T-helper 2 cell treated with Interferon-gamma antibody and Interleukin-4, amounts not matched to agents 100 ng/mL and 5 ng/mL, for 36 hours (primary cell): ENCODE measurements around the gene PKP1. TPM values are rescaled to one million over a fixed set of nuclear protein-coding genes. Genes with fewer than 3 reads are reported as not detected.
"Not testable (repeated sequence)": the region's sequence is repeated elsewhere in the genome, so short reads cannot be mapped to it uniquely, and the experiment has no call there.

Experiments
- intact Hi-C: fragments of 100-400 bp; cut with micrococcal nuclease; formaldehyde crosslinking; loops from one replicate; pipeline ENCODE4 v1.15.1; 2023
- total RNA-seq: library from RNA; stranded (reverse); gene quantifications from 2 replicates; pipeline ENCODE4 v1.2.3, GENCODE V29; 2022

PKP1 gene, protein sequence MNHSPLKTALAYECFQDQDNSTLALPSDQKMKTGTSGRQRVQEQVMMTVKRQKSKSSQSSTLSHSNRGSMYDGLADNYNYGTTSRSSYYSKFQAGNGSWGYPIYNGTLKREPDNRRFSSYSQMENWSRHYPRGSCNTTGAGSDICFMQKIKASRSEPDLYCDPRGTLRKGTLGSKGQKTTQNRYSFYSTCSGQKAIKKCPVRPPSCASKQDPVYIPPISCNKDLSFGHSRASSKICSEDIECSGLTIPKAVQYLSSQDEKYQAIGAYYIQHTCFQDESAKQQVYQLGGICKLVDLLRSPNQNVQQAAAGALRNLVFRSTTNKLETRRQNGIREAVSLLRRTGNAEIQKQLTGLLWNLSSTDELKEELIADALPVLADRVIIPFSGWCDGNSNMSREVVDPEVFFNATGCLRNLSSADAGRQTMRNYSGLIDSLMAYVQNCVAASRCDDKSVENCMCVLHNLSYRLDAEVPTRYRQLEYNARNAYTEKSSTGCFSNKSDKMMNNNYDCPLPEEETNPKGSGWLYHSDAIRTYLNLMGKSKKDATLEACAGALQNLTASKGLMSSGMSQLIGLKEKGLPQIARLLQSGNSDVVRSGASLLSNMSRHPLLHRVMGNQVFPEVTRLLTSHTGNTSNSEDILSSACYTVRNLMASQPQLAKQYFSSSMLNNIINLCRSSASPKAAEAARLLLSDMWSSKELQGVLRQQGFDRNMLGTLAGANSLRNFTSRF
- total RNA-seq: not detected in 2 replicates

DNA sequence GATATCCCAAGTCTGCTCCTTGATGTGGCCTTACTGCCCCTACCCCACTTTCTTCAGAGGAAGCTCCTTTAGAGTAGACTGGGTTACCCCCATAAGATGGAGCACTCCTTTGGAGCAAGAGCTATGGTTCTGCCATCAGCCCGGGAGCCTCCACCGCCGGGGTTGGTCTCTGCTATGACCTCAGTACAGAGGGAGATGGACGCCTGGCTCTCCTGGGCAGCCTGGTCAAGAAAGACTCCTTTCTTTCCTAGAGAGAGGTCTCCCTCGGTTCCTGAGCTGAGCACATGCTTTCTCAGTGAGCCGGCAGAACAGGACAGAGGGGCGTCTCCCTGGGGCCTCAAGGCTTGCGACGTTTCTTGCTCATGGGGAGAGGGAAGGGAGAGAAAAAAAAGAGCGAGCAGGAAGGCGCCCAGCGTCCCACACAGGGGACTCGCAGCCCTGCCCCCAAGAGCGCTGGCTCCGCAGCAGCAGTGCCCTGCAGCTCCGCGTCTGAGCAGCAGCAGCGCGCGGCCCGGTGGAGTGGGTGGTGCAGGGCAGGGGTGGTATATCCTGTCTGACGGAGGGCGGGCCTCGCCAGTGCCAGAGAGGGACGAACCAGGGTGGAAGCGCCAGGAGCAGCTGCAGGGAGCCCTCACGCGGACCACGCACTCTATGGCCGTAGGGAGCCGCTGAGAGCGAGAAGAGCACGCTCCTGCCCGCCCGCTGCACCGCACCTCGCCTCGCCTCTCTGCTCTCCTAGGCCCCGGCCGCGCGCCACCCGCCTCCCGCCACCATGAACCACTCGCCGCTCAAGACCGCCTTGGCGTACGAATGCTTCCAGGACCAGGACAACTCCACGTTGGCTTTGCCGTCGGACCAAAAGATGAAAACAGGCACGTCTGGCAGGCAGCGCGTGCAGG, at the start of gene PKP1:
Gene PKP1, plus strand, starts transcription at position 576 of the 899 bp plus-strand sequence. Its CDS starts 197 bp downstream, at position 773.
- intact Hi-C loops: no loop called here

- intact Hi-C loops: not testable (repeated sequence)
Measured at GRCh38 chr1:201239646-201240045, 43.7 kb upstream of the PKP1 start.

DNA sequence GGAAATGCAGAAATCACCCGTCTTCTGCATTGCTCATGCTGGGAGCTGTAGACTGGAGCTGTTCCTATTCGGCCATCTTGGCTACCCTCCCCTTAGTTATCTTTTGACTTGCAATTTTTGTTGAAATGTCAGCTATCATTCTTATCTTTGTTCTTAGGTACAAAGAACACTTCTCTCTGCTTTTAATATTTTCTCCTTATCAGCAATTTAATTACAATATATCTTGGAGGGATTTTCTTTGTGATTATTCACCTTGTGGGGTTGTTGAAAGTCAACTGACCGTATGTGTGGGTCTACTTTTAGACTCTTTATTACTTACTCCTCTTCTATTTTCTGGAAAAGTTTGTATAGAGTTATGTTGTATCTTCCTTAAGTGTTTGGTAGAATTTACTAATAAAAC, 43.1 kb upstream of the PKP1 start:
- intact Hi-C loops: no loop called here

DNA sequence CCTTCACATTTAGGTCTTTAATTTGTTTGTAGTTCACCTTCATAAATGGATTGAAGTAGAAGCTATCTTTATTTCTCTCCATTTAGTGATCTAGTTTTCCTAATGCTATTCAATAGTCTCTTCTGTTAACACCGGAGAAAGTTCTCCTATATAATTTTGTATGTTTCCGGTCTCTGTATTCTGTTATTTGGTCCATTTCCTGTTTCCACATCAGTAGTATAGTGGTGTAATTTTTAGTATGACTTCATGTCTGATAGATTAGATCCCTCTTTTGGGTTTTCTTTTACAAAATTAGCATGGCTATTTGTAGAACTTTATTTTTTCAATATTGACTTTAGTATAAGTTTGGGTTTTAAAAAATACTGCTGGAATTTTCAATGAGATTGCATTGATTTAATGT, 41.6 kb upstream of the PKP1 start:
- intact Hi-C loops: no loop called here

- intact Hi-C loops: no loop called here
Measured at GRCh38 chr1:201245082-201245481, 38.2 kb upstream of the PKP1 start.

- intact Hi-C loops: no loop called here
Measured at GRCh38 chr1:201248721-201249559, 34.4 kb upstream of the PKP1 start.

GRCh38 chr1:201250326-201251011, 32.8 kb upstream of the PKP1 start:
- intact Hi-C loops: no loop called here

DNA sequence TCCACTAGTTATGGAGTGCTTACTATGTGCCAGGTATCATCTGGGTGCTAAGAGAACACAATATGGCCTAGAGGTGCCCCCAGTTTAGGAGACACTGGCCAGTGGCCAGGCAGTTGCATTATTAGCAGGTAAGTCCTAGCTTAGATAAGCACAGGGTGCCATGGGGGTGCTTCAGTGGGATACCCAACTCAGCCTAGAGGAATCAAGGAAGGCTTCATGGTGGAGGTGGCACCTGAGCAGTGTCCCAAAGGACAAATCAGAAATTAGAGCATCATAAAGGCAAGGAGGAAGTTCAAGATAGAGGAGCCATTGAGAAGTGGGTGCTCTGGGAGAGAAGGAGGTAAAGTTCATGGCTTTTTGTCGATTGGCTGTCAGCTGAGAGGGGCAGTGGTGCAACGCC, 31.9 kb upstream of the PKP1 start:
- intact Hi-C loops: no loop called here

- intact Hi-C loops: no loop called here
Measured at GRCh38 chr1:201251851-201252430, 31.4 kb upstream of the PKP1 start.

- intact Hi-C loops: no loop called here
Measured at GRCh38 chr1:201252944-201253371, 30.3 kb upstream of the PKP1 start.

DNA sequence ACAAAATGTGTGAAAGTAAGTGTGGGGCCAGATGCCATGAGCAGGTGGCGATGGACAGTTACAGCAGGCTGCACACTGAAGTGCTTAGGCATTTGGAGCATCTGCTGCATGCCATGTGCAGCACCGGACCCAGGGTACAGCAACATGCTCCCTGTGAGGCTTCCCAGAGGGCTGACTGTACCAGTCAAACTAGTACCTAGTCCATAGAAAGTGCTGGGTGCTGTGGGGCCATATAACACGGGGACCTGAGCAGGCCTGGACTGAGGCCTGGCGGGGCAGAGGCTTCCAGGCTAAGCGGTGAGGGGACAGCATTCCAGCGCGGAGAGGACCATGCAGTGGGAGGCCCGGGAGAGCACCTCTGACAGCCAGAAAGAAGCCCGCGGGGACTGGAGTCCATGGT, 29.9 kb upstream of the PKP1 start:
- intact Hi-C loops: no loop called here

GRCh38 chr1:201253906-201254624, 29.2 kb upstream of the PKP1 start:
- intact Hi-C loops: loop anchor here (1.0 kb wide), 1 partner anchor 107 kb away; no protein-coding TSS in a partner anchor

GRCh38 chr1:201254625-201255478, 28.5 kb upstream of the PKP1 start:
- intact Hi-C loops: loop anchor here (1.0 to 5.0 kb wide), 2 partner anchors 106 to 152 kb away; no protein-coding TSS in a partner anchor

DNA sequence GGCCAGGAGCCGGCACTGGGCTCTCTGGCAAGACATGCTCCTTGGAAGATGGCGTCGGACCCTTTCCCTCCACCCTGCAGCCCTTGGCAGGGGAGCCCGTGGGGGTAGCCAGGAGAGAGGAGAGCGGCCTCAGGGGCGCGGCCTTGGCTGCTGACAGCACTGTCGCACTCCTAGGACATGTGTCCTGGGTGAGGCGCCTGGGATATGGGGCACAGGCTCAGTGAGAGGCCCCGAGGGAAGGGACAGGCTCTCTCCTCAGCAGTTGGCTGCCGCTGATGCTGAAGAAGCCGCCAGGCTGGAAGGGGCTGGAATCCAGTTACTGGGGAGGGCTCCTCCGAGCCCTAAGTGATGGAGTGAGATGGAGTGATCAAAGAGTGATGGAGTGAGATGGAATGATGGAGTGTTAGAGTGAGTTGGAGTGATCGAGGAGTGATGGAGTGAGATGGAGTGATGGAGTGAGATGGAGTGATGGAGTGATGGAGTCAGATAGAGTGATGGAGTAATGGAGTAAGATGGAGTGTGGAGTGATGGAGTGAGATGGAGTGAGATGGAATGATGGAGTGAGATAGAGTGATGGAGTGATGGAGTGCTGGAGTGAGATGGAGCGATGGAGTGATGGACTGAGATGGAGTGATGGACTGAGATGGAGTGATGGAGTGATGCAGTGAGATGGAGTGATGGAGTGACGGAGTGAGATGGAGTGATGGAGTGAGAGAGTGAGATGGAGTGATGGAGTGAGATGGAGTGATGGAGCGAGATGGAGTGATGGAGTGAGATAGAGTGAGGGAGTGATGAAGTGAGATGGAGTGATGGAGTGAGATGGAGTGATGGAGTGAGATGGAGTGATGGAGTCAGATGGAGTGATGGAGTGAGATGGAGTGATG, 27.6 kb upstream of the PKP1 start:
- intact Hi-C loops: loop anchor here (5.0 kb wide), 1 partner anchor 152 kb away; no protein-coding TSS in a partner anchor

DNA sequence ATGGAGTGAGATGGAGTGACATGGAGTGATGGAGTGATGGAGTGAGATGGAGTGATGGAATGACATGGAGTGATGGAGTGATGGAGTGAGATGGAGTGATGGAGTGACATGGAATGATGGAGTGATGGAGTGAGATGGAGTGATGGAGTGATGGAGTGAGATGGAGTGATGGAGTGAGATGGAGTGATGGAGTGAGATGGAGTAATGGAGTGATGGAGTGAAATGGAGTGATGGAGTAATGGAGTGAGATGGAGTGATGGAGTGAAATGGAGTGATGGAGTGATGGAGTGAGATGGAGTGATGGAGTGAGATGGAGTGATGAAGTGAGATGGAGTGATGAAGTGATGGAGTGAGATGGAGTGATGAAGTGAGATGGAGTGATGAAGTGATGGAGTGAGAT, 25.2 kb upstream of the PKP1 start:
- intact Hi-C loops: loop anchor here (5.0 kb wide), 1 partner anchor 149 kb away; no protein-coding TSS in a partner anchor

DNA sequence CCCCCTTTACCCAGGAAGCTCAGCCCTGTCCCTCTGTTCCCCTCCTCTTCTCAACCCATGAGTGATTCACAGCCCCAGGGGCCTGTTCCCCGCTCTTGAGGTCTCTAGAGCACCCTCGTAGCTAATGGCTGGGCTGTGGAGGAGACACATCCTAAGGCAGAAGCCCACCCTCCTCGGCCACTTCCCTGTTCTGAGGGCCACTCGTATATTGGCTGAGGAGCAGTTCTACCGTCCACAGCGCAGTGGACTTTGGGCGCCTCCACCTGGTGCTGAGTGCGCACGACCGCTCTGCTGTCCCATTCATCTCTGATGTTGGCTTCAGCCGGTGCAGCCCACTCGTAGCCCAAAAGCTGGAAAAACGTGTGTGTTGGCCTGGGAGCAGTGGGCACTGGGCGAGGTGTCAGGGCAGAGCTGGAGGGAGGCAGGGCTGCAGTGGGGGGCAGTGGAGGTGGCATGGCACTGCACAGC, 24.5 kb upstream of the PKP1 start:
- intact Hi-C loops: loop anchor here (5.0 kb wide), 1 partner anchor 149 kb away; no protein-coding TSS in a partner anchor
